Kidney (tissue), 14 donors: ENCODE data around the gene SHBG. TPM values are rescaled to one million over a fixed set of nuclear protein-coding genes. Genes with fewer than 3 reads are reported as not detected.

ENCODE experiments used
- DNase-seq, 5 donors: peaks; one replicate each; pipeline ENCODE4 v3.0.0-alpha.2; 2013 to 2020
- FAIRE-seq: peaks from 2 replicates; lab custom pipeline; 2012; peaks lifted over from hg19 to GRCh38; lab: Jason Lieb, UNC
- H3K27ac ChIP-seq, 2 donors: one replicate each; pipeline ENCODE4 v1.7.0; 2013; ENCODE audit warnings: low read depth in 2 of 2, low read length in 2 of 2, inconsistent platforms in 1 of 2
- H3K27me3 ChIP-seq: one replicate; pipeline ENCODE4 v1.7.1; 2013; ENCODE audit warnings: low read length, inconsistent platforms; ENCODE audit not compliant: control insufficient read depth, insufficient read depth
- H3K36me3 ChIP-seq, 3 donors: one replicate each; pipeline versions ENCODE4 v1.7.0 to v1.7.1; 2013; ENCODE audit warnings: low read length in 3 of 3, control low read depth in 1 of 3, inconsistent platforms in 1 of 3; ENCODE audit not compliant: insufficient read depth in 3 of 3, control insufficient read depth in 2 of 3
- H3K4me1 ChIP-seq, 3 donors: one replicate each; pipeline versions ENCODE4 v1.7.0 to v1.7.1; 2013; ENCODE audit warnings: low read length in 3 of 3, inconsistent platforms in 1 of 3, low read depth in 1 of 3; ENCODE audit not compliant: control insufficient read depth in 2 of 3, insufficient read depth in 2 of 3
- H3K4me3 ChIP-seq, 3 donors: one replicate each; pipeline versions ENCODE4 v1.7.0 to v1.8.1; 2013; ENCODE audit warnings: low read length in 3 of 3, control low read depth in 1 of 3, inconsistent platforms in 1 of 3
- H3K9ac ChIP-seq, 3 donors: one replicate each; pipeline versions ENCODE4 v1.7.0 to v1.7.1; 2013; ENCODE audit warnings: low read length in 3 of 3, control low read depth in 1 of 3, inconsistent platforms in 1 of 3
- H3K9me3 ChIP-seq, 3 donors: one replicate each; pipeline versions ENCODE4 v1.7.0 to v1.7.1; 2013; ENCODE audit warnings: low read length in 3 of 3, control low read depth in 1 of 3, inconsistent platforms in 1 of 3; ENCODE audit not compliant: control insufficient read depth in 2 of 3, insufficient read depth in 1 of 3
- CTCF ChIP-seq: IDR thresholded peaks from 3 replicates; pipeline ENCODE4 v1.5.1; 2012; ENCODE audit warnings: mild to moderate bottlenecking, moderate library complexity, borderline replicate concordance; ENCODE audit not compliant: insufficient read depth; ENCODE audit errors: extremely low read depth
- intact Hi-C: fragments of 100-400 bp; cut with DNase I; formaldehyde crosslinking; loops from one replicate; pipeline ENCODE4 v1.11.1; 2022
- polyA plus RNA-seq: library from polyadenylated mRNA; stranded (reverse); fragments of 350-450 nt; fragmentation: Illumina TruSeq; extraction: RNeasy Lipid Tissue Mini Kit (QIAGEN cat#74804); gene quantifications from one replicate; pipeline ENCODE4 v1.2.3, GENCODE V29; 2014; ENCODE audit warnings: low read depth, low replicate concordance; ENCODE audit not compliant: insufficient read depth
- total RNA-seq: library from RNA; stranded (reverse); fragmentation: NEBNext Ultra II Directional; extraction: Animal tissue kit (Norgen Biotek cat#: 25700); gene quantifications from one replicate; pipeline ENCODE4 v1.2.1, GENCODE V29; 2021
- donor health status: control.
- donor health status: control.
- donor health status: control.
- donor health status: control.
- donor health status: control.
- donor health status: DM: yes; HTN: yes; CAD: no.
- donor health status: Normal renal cell carcinoma (clear cell type).

The SHBG gene
- total and polyA plus RNA-seq, 2 donors from 2014 or later: 0.57 to 4.6 TPM

DNA sequence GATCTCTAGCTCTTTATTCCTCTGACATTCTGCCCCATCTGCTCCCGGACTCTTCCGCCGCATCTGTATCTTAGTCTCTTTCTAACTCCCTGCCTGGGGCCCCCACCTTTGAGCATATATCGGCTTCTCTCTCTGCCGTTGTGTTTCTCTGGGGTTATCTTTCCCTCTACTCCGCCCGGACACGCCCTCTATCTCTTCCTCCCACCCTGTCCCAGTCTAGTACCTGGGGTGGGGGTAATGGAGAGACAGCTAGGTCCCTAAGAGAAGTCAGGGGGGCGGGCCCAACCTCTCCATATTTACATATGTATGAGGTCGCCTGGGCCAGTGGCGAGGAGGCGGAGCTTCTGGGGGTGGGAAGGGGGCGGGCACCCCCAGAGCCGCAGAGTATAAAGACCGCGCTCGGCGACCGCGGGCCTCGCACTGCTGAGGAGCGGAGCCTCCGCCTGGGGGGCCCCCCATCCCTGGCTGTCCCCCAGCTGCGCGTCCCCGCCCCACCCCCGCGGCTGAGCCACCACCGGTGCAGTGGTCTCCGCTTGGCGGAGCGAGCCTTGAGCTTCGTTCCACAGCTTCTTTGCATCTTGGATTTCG is 20.7 kb downstream of the SHBG start, which contains the start of gene ATP1B2:
Gene ATP1B2 (plus strand): TSS at position 418 of the 588 bp plus-strand sequence. CDS start 593 bp downstream, outside the sequence.
- DNase-seq (peak; percentile 81 to 91 (median 88)), FAIRE-seq (no peak)
- intact Hi-C loops: no loop called here
- peak within 1 kb of the TSS in 1 of 3 donors; percentile 51 for H3K9ac ChIP-seq
- no peaks in the 10 kb centered on the region for H3K27me3 ChIP-seq
- peaks cover 0 to 6% (median 0%) of the 10 kb centered on the region in 3 donors for H3K4me1 ChIP-seq
- TF ChIP-seq CTCF: no peak
- no peaks in the 10 kb centered on the region for H3K9me3 ChIP-seq
- H3K36me3 ChIP-seq: no peaks in the 10 kb centered on the region
- H3K4me3 ChIP-seq: peak within 1 kb of the TSS; percentile 26 to 71 (median 47)
- H3K27ac ChIP-seq: no peak within 1 kb of the TSS

GRCh38 chr17:7651097-7651664 is 21.2 kb downstream of the SHBG start:
- peak overlapping the region in 1 of 3 donors; percentile 51 for H3K9ac ChIP-seq
- H3K27ac ChIP-seq: no peak overlapping the region
- no peaks in the 10 kb centered on the region for H3K27me3 ChIP-seq
- DNase-seq (peak in 1 of 5 donors; percentile 66), FAIRE-seq (no peak)
- intact Hi-C loops: no loop called here
- no peak for TF ChIP-seq CTCF
- peak overlapping the region; percentile 26 to 71 (median 47) for H3K4me3 ChIP-seq
- H3K9me3 ChIP-seq: no peaks in the 10 kb centered on the region
- no peaks in the 10 kb centered on the region for H3K36me3 ChIP-seq
- peaks cover 0 to 6% (median 0%) of the 10 kb centered on the region in 3 donors for H3K4me1 ChIP-seq

DNA sequence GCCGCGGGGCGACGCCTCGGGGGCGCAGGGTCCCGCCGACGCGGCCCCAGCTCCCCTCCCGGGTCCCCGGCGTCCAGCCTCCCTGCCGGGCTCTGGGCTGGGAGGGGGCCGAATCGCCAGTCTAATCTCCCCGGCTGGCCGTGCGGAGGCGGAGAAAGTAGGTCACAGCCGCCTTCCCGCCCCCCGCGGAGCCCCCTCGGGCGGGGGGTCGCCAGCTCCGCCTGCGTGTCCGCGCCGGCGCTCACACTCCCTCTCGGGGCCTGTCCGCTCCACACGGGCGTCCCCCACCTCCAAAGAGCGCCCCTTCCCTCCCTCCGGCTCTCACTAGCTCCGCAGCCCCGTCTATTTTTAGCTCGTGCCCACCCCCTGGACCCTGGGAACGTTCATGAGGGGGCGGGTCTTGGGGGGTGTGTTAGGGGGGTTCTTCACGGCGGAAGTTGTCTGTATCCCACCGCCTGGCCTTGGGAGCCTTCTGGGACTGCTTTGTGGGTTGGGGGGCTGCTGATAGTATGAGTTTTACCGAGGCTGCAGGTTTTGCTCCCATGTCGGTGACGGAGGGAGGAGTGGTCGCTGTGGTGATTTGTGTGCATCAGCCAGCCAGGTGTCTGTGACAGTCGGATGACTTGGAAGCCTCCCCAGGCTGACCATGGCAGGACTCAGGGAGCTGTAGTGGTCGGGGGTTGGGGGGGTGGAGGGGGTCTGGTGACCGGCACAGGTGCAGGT is 21.9 kb downstream of the SHBG start:
- H3K36me3 ChIP-seq: no peaks in the 10 kb centered on the region
- peaks cover 0 to 6% (median 0%) of the 10 kb centered on the region in 3 donors for H3K4me1 ChIP-seq
- no peaks in the 10 kb centered on the region for H3K9me3 ChIP-seq
- peak overlapping the region in 1 of 3 donors; percentile 51 for H3K9ac ChIP-seq
- no peaks in the 10 kb centered on the region for H3K27me3 ChIP-seq
- no peak overlapping the region for H3K27ac ChIP-seq
- DNase-seq (peak; percentile 80 to 95 (median 85)), FAIRE-seq (no peak)
- intact Hi-C loops: no loop called here
- TF ChIP-seq CTCF: no peak
- peak overlapping the region; percentile 26 to 71 (median 34) for H3K4me3 ChIP-seq
